H1 (cell line): Measurements from ENCODE around the gene ACTN4. TPM values are rescaled to one million over a fixed set of nuclear protein-coding genes. Genes with fewer than 3 reads are reported as not detected.

Experiments used
- CTCF ChIA-PET: fragments of 300-600 bp; sonication (Branson Sonifier 250); formaldehyde crosslinking; loops from one replicate; lab custom pipeline; 2021; ENCODE audit not compliant: partially characterized antibody; lab: Charles Lee
- POLR2A ChIA-PET: fragments of 300-600 bp; sonication (Branson Sonifier 250); formaldehyde crosslinking; loops from one replicate; lab custom pipeline; 2021; ENCODE audit warnings: inconsistent platforms; ENCODE audit not compliant: partially characterized antibody; lab: Charles Lee
- DNase-seq, 2 experiments: peaks; one replicate each; pipeline versions ENCODE4 v3.0.0 to v3.0.0-alpha.2; 2010 to 2022; ENCODE audit warnings: low spot score in 2 of 2, low read depth in 1 of 2, mixed read lengths in 1 of 2
- FAIRE-seq: peaks from 2 replicates; lab custom pipeline; 2011; peaks lifted over from hg19 to GRCh38; lab: Jason Lieb, UNC
- H2AFZ ChIP-seq: 2 replicates; pipeline ENCODE4 v1.8.1; 2012; ENCODE audit warnings: low read length, inconsistent platforms
- H2AK5ac ChIP-seq: 2 replicates; pipeline ENCODE4 v1.6.1; 2013; ENCODE audit warnings: low read depth, low read length
- H2BK120ac ChIP-seq: replicated peaks from 2 replicates; pipeline ENCODE3; 2013; ENCODE audit warnings: low read depth, low read length, inconsistent platforms
- H2BK12ac ChIP-seq: 2 replicates; pipeline ENCODE4 v1.6.1; 2013; ENCODE audit warnings: low read depth, low read length
- H2BK15ac ChIP-seq: 2 replicates; pipeline ENCODE4 v1.6.1; 2013; ENCODE audit warnings: low read length
- H2BK20ac ChIP-seq: 2 replicates; pipeline ENCODE4 v1.6.1; 2013; ENCODE audit warnings: low read length
- H2BK5ac ChIP-seq: 2 replicates; pipeline ENCODE4 v1.6.1; 2013; ENCODE audit warnings: low read depth, low read length
- H3K14ac ChIP-seq: 2 replicates; pipeline ENCODE4 v1.6.1; 2013; ENCODE audit warnings: inconsistent platforms; ENCODE audit not compliant: insufficient read length
- H3K18ac ChIP-seq: 2 replicates; pipeline ENCODE4 v1.6.1; 2013; ENCODE audit warnings: low read length; ENCODE audit errors: extremely low read depth
- H3K23ac ChIP-seq: 2 replicates; pipeline ENCODE4 v1.6.1; 2013; ENCODE audit warnings: inconsistent platforms; ENCODE audit not compliant: insufficient read length
- H3K23me2 ChIP-seq: 2 replicates; pipeline ENCODE4 v1.6.1; 2013; ENCODE audit warnings: low read depth, low read length
- H3K27ac ChIP-seq: 2 replicates; pipeline ENCODE4 v1.6.1; 2011; ENCODE audit warnings: low read depth, low read length, inconsistent platforms
- H3K27me3 ChIP-seq, 4 experiments: replicated peaks in 1 of 4; 1 replicate in 1 of 4; 2 replicates in 3 of 4; pipeline versions ENCODE4 v1.6.1 to v1.8.1; 2011 to 2013; ENCODE audit warnings: low read length in 3 of 4, mild to moderate bottlenecking in 3 of 4, inconsistent platforms in 2 of 4, mixed read lengths in 2 of 4, moderate library complexity in 1 of 4; ENCODE audit not compliant: control insufficient read depth in 3 of 4, insufficient read depth in 3 of 4; ENCODE audit errors: extremely low read depth in 1 of 4
- H3K36me3 ChIP-seq, 4 experiments: 2 replicates each; pipeline versions ENCODE4 v1.6.1 to v1.8.1; 2011 to 2013; ENCODE audit warnings: mild to moderate bottlenecking in 4 of 4, low read length in 3 of 4, moderate library complexity in 2 of 4, control low read depth in 1 of 4, inconsistent platforms in 1 of 4; ENCODE audit not compliant: insufficient read depth in 4 of 4, control insufficient read depth in 2 of 4
- H3K4ac ChIP-seq: replicated peaks from 2 replicates; pipeline ENCODE3; 2013; ENCODE audit warnings: low read length, low read depth, mixed read lengths, inconsistent platforms; ENCODE audit not compliant: insufficient read length
- H3K4me1 ChIP-seq, 4 experiments: replicated peaks in 1 of 4; 1 replicate in 1 of 4; 2 replicates in 3 of 4; pipeline versions ENCODE4 v1.6.1 to v1.8.1; 2011 to 2013; ENCODE audit warnings: low read length in 3 of 4, inconsistent platforms in 2 of 4, mixed read lengths in 1 of 4; ENCODE audit not compliant: insufficient read depth in 4 of 4, control insufficient read depth in 3 of 4
- H3K4me2 ChIP-seq, 2 experiments: 2 replicates each; pipeline versions ENCODE4 v1.6.1 to v1.8.1; 2011 to 2013; ENCODE audit warnings: low read depth in 2 of 2, low read length in 2 of 2, control low read depth in 1 of 2, inconsistent platforms in 1 of 2, mild to moderate bottlenecking in 1 of 2; ENCODE audit not compliant: insufficient read depth in 1 of 2
- H3K4me3 ChIP-seq, 4 experiments: fragments of 200-600, 300-600 bp in 1 of 4; sonication (generic), shearing (Covaris generic), sonication (Bioruptor Twin) in 1 of 4; 2 replicates each; pipeline versions ENCODE4 v1.5.1 to v1.8.1; 2011 to 2016; ENCODE audit warnings: low read length in 4 of 4, low read depth in 3 of 4, control low read depth in 2 of 4, inconsistent platforms in 2 of 4, mild to moderate bottlenecking in 2 of 4, mixed read lengths in 1 of 4, moderate library complexity in 1 of 4; ENCODE audit not compliant: insufficient read depth in 2 of 4; ENCODE audit errors: extremely low read depth in 1 of 4
- H3K56ac ChIP-seq: replicated peaks from 2 replicates; pipeline ENCODE3; 2013; ENCODE audit warnings: low read depth, mild to moderate bottlenecking, mixed read lengths, low read length, inconsistent platforms; ENCODE audit not compliant: insufficient read length
- H3K79me1 ChIP-seq: 2 replicates; pipeline ENCODE4 v1.6.1; 2013; ENCODE audit warnings: low read depth, low read length, control low read depth
- H3K79me2 ChIP-seq, 2 experiments: 2 replicates each; pipeline versions ENCODE4 v1.6.1 to v1.8.1; 2012 to 2013; ENCODE audit warnings: low read length in 2 of 2, mild to moderate bottlenecking in 2 of 2, inconsistent platforms in 1 of 2; ENCODE audit not compliant: insufficient read depth in 2 of 2, control insufficient read depth in 1 of 2
- H3K9ac ChIP-seq, 4 experiments: replicated peaks in 1 of 4; 1 replicate in 1 of 4; 2 replicates in 3 of 4; pipeline versions ENCODE4 v1.6.1 to v1.8.1; 2011 to 2013; ENCODE audit warnings: low read depth in 3 of 4, low read length in 3 of 4, control low read depth in 2 of 4, mild to moderate bottlenecking in 2 of 4, moderate library complexity in 2 of 4, inconsistent platforms in 1 of 4; ENCODE audit errors: extremely low read depth in 1 of 4
- H3K9me3 ChIP-seq, 2 experiments: 2 replicates each; pipeline versions ENCODE4 v1.6.1 to v1.8.1; 2012 to 2013; ENCODE audit warnings: mild to moderate bottlenecking in 2 of 2, moderate library complexity in 2 of 2, control low read depth in 1 of 2, inconsistent platforms in 1 of 2, low read depth in 1 of 2, low read length in 1 of 2, mixed read lengths in 1 of 2; ENCODE audit not compliant: insufficient read depth in 2 of 2
- H4K20me1 ChIP-seq, 2 experiments: replicated peaks in 1 of 2; 2 replicates each; pipeline versions ENCODE3 to v1.8.1; 2011 to 2013; ENCODE audit warnings: inconsistent platforms in 2 of 2, low read length in 2 of 2, mild to moderate bottlenecking in 1 of 2; ENCODE audit not compliant: insufficient read depth in 2 of 2, control insufficient read depth in 1 of 2
- H4K5ac ChIP-seq: 2 replicates; pipeline ENCODE4 v1.6.1; 2013; ENCODE audit warnings: low read length, low read depth, mixed read lengths, inconsistent platforms; ENCODE audit not compliant: insufficient read length
- H4K8ac ChIP-seq: 2 replicates; pipeline ENCODE4 v1.8.0; 2013; ENCODE audit warnings: mild to moderate bottlenecking, moderate library complexity, low read length, inconsistent platforms; ENCODE audit not compliant: insufficient read depth; ENCODE audit errors: extremely low read depth
- H4K91ac ChIP-seq: replicated peaks from 2 replicates; pipeline ENCODE3; 2013; ENCODE audit warnings: low read length, mixed read lengths, inconsistent platforms; ENCODE audit not compliant: insufficient read length
- CBX8 ChIP-seq: fragments of 300-800, 300-1000 bp; sonication (generic); IDR thresholded peaks from 2 replicates; pipeline ENCODE4 v1.7.1; 2016; ENCODE audit warnings: low read depth, low read length, borderline replicate concordance
- CREB1 ChIP-seq: IDR thresholded peaks from 2 replicates; pipeline ENCODE4 v1.6.1; 2012; ENCODE audit warnings: inconsistent platforms
- CTBP2 ChIP-seq: IDR thresholded peaks from 2 replicates; pipeline ENCODE4 v1.7.0; 2011; ENCODE audit warnings: borderline replicate concordance, mild to moderate bottlenecking, moderate library complexity, mixed read lengths, low read length; ENCODE audit not compliant: insufficient read depth, insufficient read length
- GTF2F1 ChIP-seq: IDR thresholded peaks from 2 replicates; pipeline ENCODE4 v1.6.1; 2012; ENCODE audit warnings: low read depth, low read length, improper control_type of control experiment, borderline replicate concordance
- JUN ChIP-seq: IDR thresholded peaks from 2 replicates; pipeline ENCODE4 v1.6.1; 2011; ENCODE audit warnings: low read depth, mild to moderate bottlenecking, improper control_type of control experiment, low read length
- KDM5A ChIP-seq: fragments of 200-600 bp; IDR thresholded peaks from 2 replicates; pipeline ENCODE4 v1.7.1; 2012; ENCODE audit warnings: mild to moderate bottlenecking, low read length, inconsistent platforms, mixed read lengths
- NRF1 ChIP-seq: IDR thresholded peaks from 2 replicates; pipeline ENCODE4 v1.6.1; 2011; ENCODE audit warnings: mild to moderate bottlenecking, low read depth, low read length, improper control_type of control experiment
- PHF8 ChIP-seq: fragments of 200-600 bp; sonication (generic); conservative IDR thresholded peaks from 2 replicates; pipeline ENCODE4 v1.7.1; 2012; ENCODE audit warnings: low read depth, mild to moderate bottlenecking, inconsistent platforms, low read length, moderate library complexity
- POLR2A ChIP-seq, 2 experiments: IDR thresholded peaks; 1 replicate in 1 of 2; 2 replicates in 1 of 2; pipeline ENCODE4 v1.6.1; 2011; ENCODE audit warnings: low read depth in 2 of 2, low read length in 2 of 2, mild to moderate bottlenecking in 2 of 2; ENCODE audit errors: control extremely low read depth in 1 of 2
- SP1 ChIP-seq: IDR thresholded peaks from 2 replicates; pipeline ENCODE4 v1.6.1; 2011; ENCODE audit warnings: low read depth, low read length
- SP4 ChIP-seq: IDR thresholded peaks from 2 replicates; pipeline ENCODE4 v1.6.1; 2012; ENCODE audit warnings: low read length, inconsistent platforms
- TBP ChIP-seq: IDR thresholded peaks from 2 replicates; pipeline ENCODE4 v1.6.1; 2011; ENCODE audit warnings: low read depth, low read length, improper control_type of control experiment
- WGBS, 2 experiments: shearing (Covaris generic) in 1 of 2; methylation state at CpG; one replicate each; pipeline versions ENCODE4 v1.1.6 to v1.1.7; 2013 to 2015; ENCODE audit warnings: low lambda C conversion rate in 2 of 2, mixed read lengths in 2 of 2, inconsistent platforms in 1 of 2, low coverage in 1 of 2, missing lambda C conversion rate in 1 of 2; ENCODE audit not compliant: insufficient replicate concordance in 2 of 2, insufficient coverage in 1 of 2, insufficient read length in 1 of 2; ENCODE audit errors: extremely low coverage in 1 of 2, missing lambda C conversion rate in 1 of 2; 5-methylcytosine and 5-hydroxymethylcytosine counted together
- polyA plus RNA-seq, 7 experiments: library from polyadenylated mRNA; depleted of rRNA in 3 of 7; stranded (reverse) in 5 of 7; unstranded in 2 of 7; fragments of >200 nt in 5 of 7; fragments of 200-250 nt in 2 of 7; gene quantifications; 1 replicate in 5 of 7; 2 replicates in 1 of 7; 4 replicates in 1 of 7; pipeline versions ENCODE4 v1.2.1 to v1.2.3, GENCODE V29; 2011 to 2013; ENCODE audit warnings: missing spikeins in 2 of 7, mixed read lengths in 2 of 7
- total RNA-seq: library from RNA; stranded (reverse); fragmentation: NEBNext Ultra II Directional; extraction: Animal tissue kit (Norgen Biotek cat#: 25700); gene quantifications from 2 replicates; pipeline ENCODE4 v1.2.1, GENCODE V29; 2021

The ACTN4 gene
- total and polyA plus RNA-seq, 2 of the 8 experiments (the other 6 are each of a cell fraction or from before 2014, with no cell fraction given) = 211 to 520 TPM

- POLR2A ChIA-PET = interaction anchor here (0.7 to 21.5 kb wide), 7 partner anchors 9 to 189 kb away, joined by 4 to 495 read pairs (median 9); partner anchors contain the start of gene ACTN4
- no peak overlapping the region for H2BK20ac ChIP-seq
- WGBS, 2 experiments = 84% methylated on average over 7 of the region's 7 CpGs; no CpG with 5 or more reads in 1 of the 2 experiments
Measured at GRCh38 chr19:38662537-38663155, 15.2 kb downstream of the ACTN4 start.

More at GRCh38 chr19:38662537-38663155, 15.2 kb downstream of the ACTN4 start:
- Histone ChIP-seq H3K9me3 (no peaks in the 10 kb centered on the region), H3K4me2 (peak overlapping the region; percentile 30 to 35; a peak in 1 of 4 replicates), H2BK12ac (no peak overlapping the region), H3K36me3 (no peaks in the 10 kb centered on the region; a peak in 1 of 8 replicates), H3K14ac (no peak overlapping the region), H3K23ac (no peak overlapping the region), H3K27me3 (no peaks in the 10 kb centered on the region), H3K4me1 (peaks cover 45 to 64% (median 51%) of the 10 kb centered on the region in 4 experiments), H2AFZ (no peak overlapping the region), H3K9ac (no peak overlapping the region; a peak in 1 of 7 replicates), H4K5ac (no peak overlapping the region), H4K91ac (no peak overlapping the region), H3K79me1 (peaks cover 31% of the 10 kb centered on the region), H3K79me2 (peaks cover 17 to 91% of the 10 kb centered on the region in 2 experiments), H3K4me3 (no peak overlapping the region), H3K4ac (no peak overlapping the region), H3K18ac (no peak overlapping the region), H2BK5ac (no peak overlapping the region), H3K56ac (no peak overlapping the region), H4K20me1 (peaks cover 10 to 48% of the 10 kb centered on the region in 2 experiments), H3K27ac (no peak overlapping the region), H2BK120ac (no peak overlapping the region), H2AK5ac (no peak overlapping the region), H2BK15ac (no peak overlapping the region), H3K23me2 (no peaks in the 10 kb centered on the region; the same call in 1 of the 2 replicates), H4K8ac (no peak overlapping the region)
- FAIRE-seq (no peak), DNase-seq (no peak)
- CTCF ChIA-PET = interaction anchor here (0.7 to 1.5 kb wide), 9 partner anchors 14 to 147 kb away, joined by 3 to 8 read pairs (median 3); no protein-coding TSS in a partner anchor
- no peak for TF ChIP-seq KDM5A
- TF ChIP-seq TBP = no peak
- no peak for TF ChIP-seq SP1
- TF ChIP-seq CBX8 = no peak
- no peak for TF ChIP-seq JUN
- TF ChIP-seq SP4 = no peak
- TF ChIP-seq PHF8 = no peak
- no peak for TF ChIP-seq POLR2A (IDR thresholded peaks at IDR 0.05; ENCODE audit: control extremely low read depth in 1 of 2, low read depth in 2 of 2, low read length in 2 of 2)
- TF ChIP-seq GTF2F1 = no peak
- TF ChIP-seq CREB1 = no peak
- TF ChIP-seq NRF1 = no peak
- TF ChIP-seq CTBP2 = no peak
